ENCODE measurements around the gene WDR75. TPM values are rescaled to one million over a fixed set of nuclear protein-coding genes. Genes with fewer than 3 reads are reported as not detected.

Gene WDR75
- total and polyA plus RNA-seq, 9 of the 15 experiments (the other 6 are each of a cell fraction or from before 2014, with no cell fraction given), result 50.9 to 111 (median 76.4) TPM

DNA sequence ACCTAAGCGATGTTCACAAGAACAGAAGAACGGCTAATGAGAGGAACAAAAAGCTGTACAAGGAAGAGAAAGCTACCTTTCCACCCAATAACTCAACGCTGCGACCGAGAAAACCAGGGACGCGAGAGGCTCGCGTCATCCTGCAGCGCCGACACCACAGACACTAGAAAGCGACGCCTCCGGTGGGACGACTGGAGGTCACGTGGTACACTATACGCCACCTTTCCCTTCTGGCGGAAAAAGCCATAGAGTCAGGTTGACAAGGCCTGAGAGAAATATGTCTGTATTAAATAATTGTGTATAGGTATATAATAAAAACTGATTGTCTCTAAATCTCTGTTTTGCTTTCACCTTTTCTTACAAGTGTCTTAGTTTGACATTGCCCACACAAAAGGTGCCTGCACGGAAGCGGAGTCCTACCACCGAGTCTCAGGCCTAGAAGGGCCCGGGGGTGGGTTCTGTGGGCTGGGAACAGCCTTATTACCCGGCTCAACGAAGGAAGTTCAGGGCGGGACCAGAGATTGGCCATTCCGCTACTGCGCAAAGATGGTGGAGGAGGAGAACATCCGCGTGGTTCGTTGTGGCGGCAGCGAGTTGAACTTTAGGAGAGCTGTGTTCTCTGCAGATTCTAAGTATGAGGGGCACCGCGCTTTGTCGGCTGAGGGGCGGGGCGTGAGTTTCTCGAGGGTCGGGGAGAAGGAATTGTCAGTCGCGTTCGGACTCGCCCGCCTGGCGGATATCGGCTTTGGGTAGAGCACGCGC lies at the start of gene WDR75 (continued):
- no peak for TF ChIP-seq ZNF197 (CRISPR knock-in tag; IDR thresholded peaks at IDR 0.05; ENCODE audit: low read depth)
- TF ChIP-seq, protein P1, sequence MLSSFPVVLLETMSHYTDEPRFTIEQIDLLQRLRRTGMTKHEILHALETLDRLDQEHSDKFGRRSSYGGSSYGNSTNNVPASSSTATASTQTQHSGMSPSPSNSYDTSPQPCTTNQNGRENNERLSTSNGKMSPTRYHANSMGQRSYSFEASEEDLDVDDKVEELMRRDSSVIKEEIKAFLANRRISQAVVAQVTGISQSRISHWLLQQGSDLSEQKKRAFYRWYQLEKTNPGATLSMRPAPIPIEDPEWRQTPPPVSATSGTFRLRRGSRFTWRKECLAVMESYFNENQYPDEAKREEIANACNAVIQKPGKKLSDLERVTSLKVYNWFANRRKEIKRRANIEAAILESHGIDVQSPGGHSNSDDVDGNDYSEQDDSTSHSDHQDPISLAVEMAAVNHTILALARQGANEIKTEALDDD (IDR thresholded peaks at IDR 0.05), result no peak
- peak in 1 of 2 experiments; percentile 29; a peak in 1 of 4 replicates for TF ChIP-seq TRIM24 (IDR thresholded peaks at IDR 0.05)
- no peak for TF ChIP-seq CREBBP (IDR thresholded peaks at IDR 0.05; ENCODE audit: low read depth, low read length)
- no peak for TF ChIP-seq CHCHD3 (CRISPR knock-in tag; IDR thresholded peaks at IDR 0.05)
- peak; percentile 98 for TF ChIP-seq TOE1 (IDR thresholded peaks at IDR 0.05; ENCODE audit: borderline replicate concordance)
- no peak for TF ChIP-seq TOE1 (CRISPR knock-in tag; IDR thresholded peaks at IDR 0.05; ENCODE audit: borderline replicate concordance, low read depth)
- TF ChIP-seq CBX8 (IDR thresholded peaks at IDR 0.05; ENCODE audit: borderline replicate concordance, extremely low read depth, low read depth, low read length, poor library complexity, severe bottlenecking), result no peak
- TF ChIP-seq L3MBTL2 (IDR thresholded peaks at IDR 0.05), result peak; percentile 43
- no peak for TF ChIP-seq ZNF282 (CRISPR knock-in tag; IDR thresholded peaks at IDR 0.05)
- no peak for TF ChIP-seq BCL6 (CRISPR knock-in tag; IDR thresholded peaks at IDR 0.05)
- no peak for TF ChIP-seq ZNF3 (CRISPR knock-in tag; IDR thresholded peaks at IDR 0.05)
- no peak for TF ChIP-seq SMARCA5 (IDR thresholded peaks at IDR 0.05)
- peak; percentile 37 for TF ChIP-seq BHLHE40 (IDR thresholded peaks at IDR 0.05; ENCODE audit: low read length)
- TF ChIP-seq, protein P2, sequence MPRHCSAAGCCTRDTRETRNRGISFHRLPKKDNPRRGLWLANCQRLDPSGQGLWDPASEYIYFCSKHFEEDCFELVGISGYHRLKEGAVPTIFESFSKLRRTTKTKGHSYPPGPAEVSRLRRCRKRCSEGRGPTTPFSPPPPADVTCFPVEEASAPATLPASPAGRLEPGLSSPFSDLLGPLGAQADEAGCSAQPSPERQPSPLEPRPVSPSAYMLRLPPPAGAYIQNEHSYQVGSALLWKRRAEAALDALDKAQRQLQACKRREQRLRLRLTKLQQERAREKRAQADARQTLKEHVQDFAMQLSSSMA (CRISPR knock-in tag; IDR thresholded peaks at IDR 0.05), result no peak
- no peak for TF ChIP-seq RBM15 (IDR thresholded peaks at IDR 0.05; ENCODE audit: insufficient read depth, low read length)
- TF ChIP-seq GTF2E2 (tag; IDR thresholded peaks at IDR 0.05), result 0 out of 2 replicates have a peak, but pooled peaks have one; percentile 44
- TF ChIP-seq, protein P3, sequence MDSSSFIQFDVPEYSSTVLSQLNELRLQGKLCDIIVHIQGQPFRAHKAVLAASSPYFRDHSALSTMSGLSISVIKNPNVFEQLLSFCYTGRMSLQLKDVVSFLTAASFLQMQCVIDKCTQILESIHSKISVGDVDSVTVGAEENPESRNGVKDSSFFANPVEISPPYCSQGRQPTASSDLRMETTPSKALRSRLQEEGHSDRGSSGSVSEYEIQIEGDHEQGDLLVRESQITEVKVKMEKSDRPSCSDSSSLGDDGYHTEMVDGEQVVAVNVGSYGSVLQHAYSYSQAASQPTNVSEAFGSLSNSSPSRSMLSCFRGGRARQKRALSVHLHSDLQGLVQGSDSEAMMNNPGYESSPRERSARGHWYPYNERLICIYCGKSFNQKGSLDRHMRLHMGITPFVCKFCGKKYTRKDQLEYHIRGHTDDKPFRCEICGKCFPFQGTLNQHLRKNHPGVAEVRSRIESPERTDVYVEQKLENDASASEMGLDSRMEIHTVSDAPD (CRISPR knock-in tag; IDR thresholded peaks at IDR 0.05), result no peak
- TF ChIP-seq RBM25 (IDR thresholded peaks at IDR 0.05; ENCODE audit: low read depth, low read length, severe bottlenecking), result no peak
- TF ChIP-seq, protein P4, sequence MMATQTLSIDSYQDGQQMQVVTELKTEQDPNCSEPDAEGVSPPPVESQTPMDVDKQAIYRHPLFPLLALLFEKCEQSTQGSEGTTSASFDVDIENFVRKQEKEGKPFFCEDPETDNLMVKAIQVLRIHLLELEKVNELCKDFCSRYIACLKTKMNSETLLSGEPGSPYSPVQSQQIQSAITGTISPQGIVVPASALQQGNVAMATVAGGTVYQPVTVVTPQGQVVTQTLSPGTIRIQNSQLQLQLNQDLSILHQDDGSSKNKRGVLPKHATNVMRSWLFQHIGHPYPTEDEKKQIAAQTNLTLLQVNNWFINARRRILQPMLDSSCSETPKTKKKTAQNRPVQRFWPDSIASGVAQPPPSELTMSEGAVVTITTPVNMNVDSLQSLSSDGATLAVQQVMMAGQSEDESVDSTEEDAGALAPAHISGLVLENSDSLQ (IDR thresholded peaks at IDR 0.05), result peak; percentile 39; the same call in 1 of the 2 replicates
- TF ChIP-seq NFIC (IDR thresholded peaks at IDR 0.05), result 0 out of 2 replicates have a peak, but pooled peaks have one; percentile 42
- no peak for TF ChIP-seq HMGN3 (IDR thresholded peaks at IDR 0.05; ENCODE audit: borderline replicate concordance, extremely low read depth, insufficient read length, low read depth, low read length)
- peak; percentile 93 for TF ChIP-seq C11orf30 (IDR thresholded peaks at IDR 0.05; ENCODE audit: low read depth)
- TF ChIP-seq, protein P5, sequence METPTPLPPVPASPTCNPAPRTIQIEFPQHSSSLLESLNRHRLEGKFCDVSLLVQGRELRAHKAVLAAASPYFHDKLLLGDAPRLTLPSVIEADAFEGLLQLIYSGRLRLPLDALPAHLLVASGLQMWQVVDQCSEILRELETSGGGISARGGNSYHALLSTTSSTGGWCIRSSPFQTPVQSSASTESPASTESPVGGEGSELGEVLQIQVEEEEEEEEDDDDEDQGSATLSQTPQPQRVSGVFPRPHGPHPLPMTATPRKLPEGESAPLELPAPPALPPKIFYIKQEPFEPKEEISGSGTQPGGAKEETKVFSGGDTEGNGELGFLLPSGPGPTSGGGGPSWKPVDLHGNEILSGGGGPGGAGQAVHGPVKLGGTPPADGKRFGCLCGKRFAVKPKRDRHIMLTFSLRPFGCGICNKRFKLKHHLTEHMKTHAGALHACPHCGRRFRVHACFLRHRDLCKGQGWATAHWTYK (CRISPR knock-in tag; IDR thresholded peaks at IDR 0.05), result no peak
- peak; percentile 95 for TF ChIP-seq POLR2A (conservative IDR thresholded peaks at IDR 0.05)
